Measurements from ENCODE around the gene PGP.

Gene PGP

GRCh38 chr16:2251296-2252111 lies 36.9 kb upstream of the PGP start, which contains the start of gene ECI1:
Gene ECI1 (minus strand): TSS chr16:2251587. CDS start chr16:2251566, 21 bp downstream.
- peak within 1 kb of the TSS; percentile 58 for H3K4me3 ChIP-seq (ENCODE audit: low read depth, low read length)
- peak; percentile 56 for TF ChIP-seq CTCF (IDR thresholded peaks at IDR 0.05; ENCODE audit: low read depth, low read length, missing control alignments)
- in situ Hi-C loops (cut with HindIII; ENCODE audit: low sequenced_read_pairs) = no loop called here
- DNase-seq (ENCODE audit: low read depth) = peak; percentile 67

GRCh38 chr16:2250652-2251295 lies 36.1 kb upstream of the PGP start:
- TF ChIP-seq CTCF (IDR thresholded peaks at IDR 0.05; ENCODE audit: low read depth, low read length, missing control alignments) = no peak
- in situ Hi-C loops (cut with HindIII; ENCODE audit: low sequenced_read_pairs) = no loop called here
- peak overlapping the region; percentile 58 for H3K4me3 ChIP-seq (ENCODE audit: low read depth, low read length)
- DNase-seq (ENCODE audit: low read depth) = no peak

- DNase-seq (ENCODE audit: low read depth) = no peak
- in situ Hi-C loops (cut with HindIII; ENCODE audit: low sequenced_read_pairs) = no loop called here
- H3K4me3 ChIP-seq (ENCODE audit: low read depth, low read length) = no peak overlapping the region
- no peak for TF ChIP-seq CTCF (IDR thresholded peaks at IDR 0.05; ENCODE audit: low read depth, low read length, missing control alignments)
These were observed 31.8 kb upstream of the PGP start for GRCh38 chr16:2246301-2246885.

- H3K4me3 ChIP-seq (ENCODE audit: low read depth, low read length) = no peak overlapping the region
- no peak for TF ChIP-seq CTCF (IDR thresholded peaks at IDR 0.05; ENCODE audit: low read depth, low read length, missing control alignments)
These were observed 30.5 kb upstream of the PGP start for GRCh38 chr16:2244926-2245795.

GRCh38 chr16:2244301-2244700 lies 29.7 kb upstream of the PGP start:
- no peak overlapping the region for H3K4me3 ChIP-seq (ENCODE audit: low read depth, low read length)
- in situ Hi-C loops (cut with HindIII; ENCODE audit: low sequenced_read_pairs) = no loop called here
- DNase-seq (ENCODE audit: low read depth) = no peak
- no peak for TF ChIP-seq CTCF (IDR thresholded peaks at IDR 0.05; ENCODE audit: low read depth, low read length, missing control alignments)

More at GRCh38 chr16:2244926-2245795, 30.5 kb upstream of the PGP start:
- in situ Hi-C loops (cut with HindIII; ENCODE audit: low sequenced_read_pairs) = no loop called here
- DNase-seq (ENCODE audit: low read depth) = no peak

GRCh38 chr16:2243781-2244180 lies 29.1 kb upstream of the PGP start:
- H3K4me3 ChIP-seq (ENCODE audit: low read depth, low read length) = no peak overlapping the region
- no peak for DNase-seq (ENCODE audit: low read depth)
- in situ Hi-C loops (cut with HindIII; ENCODE audit: low sequenced_read_pairs) = no loop called here
- TF ChIP-seq CTCF (IDR thresholded peaks at IDR 0.05; ENCODE audit: low read depth, low read length, missing control alignments) = no peak
